GM12878 (cell line): ENCODE measurements around the gene CRYZL1.

Source experiments
- ASH2L ChIP-seq: fragments of 300-600, 200-600 bp; sonication (generic); IDR thresholded peaks from 2 replicates; pipeline ENCODE4 v1.6.1; 2017; ENCODE audit warnings: low read depth, mild to moderate bottlenecking, borderline replicate concordance
- ETV6 ChIP-seq, 2 experiments: fragments of 450-650 bp in 1 of 2; IDR thresholded peaks in 1 of 2; conservative IDR thresholded peaks in 1 of 2; 2 replicates each; pipeline ENCODE4 v1.6.1; 2014; ENCODE audit warnings: antibody characterized with exemption in 1 of 2, borderline replicate concordance in 1 of 2, low read depth in 1 of 2, mild to moderate bottlenecking in 1 of 2, moderate library complexity in 1 of 2
- GABPA ChIP-seq: IDR thresholded peaks from 2 replicates; pipeline ENCODE4 v1.6.1; 2014; ENCODE audit warnings: antibody characterized with exemption, low read depth, mild to moderate bottlenecking, inconsistent platforms
- MTA2 ChIP-seq: fragments of 450-650 bp; IDR thresholded peaks from 2 replicates; pipeline ENCODE4 v1.6.1; 2016; ENCODE audit warnings: low read depth, mild to moderate bottlenecking, moderate library complexity
- NBN ChIP-seq: fragments of 450-650 bp; IDR thresholded peaks from 2 replicates; pipeline ENCODE4 v1.6.1; 2016
- PML ChIP-seq: IDR thresholded peaks from 2 replicates; pipeline ENCODE4 v1.6.1; 2012; ENCODE audit warnings: low read length, inconsistent platforms
- POLR2A ChIP-seq: IDR thresholded peaks from 2 replicates; pipeline ENCODE4 v1.6.1; 2011; ENCODE audit warnings: low read depth, mild to moderate bottlenecking, low read length
- RUNX3 ChIP-seq: IDR thresholded peaks from 2 replicates; pipeline ENCODE4 v1.6.1; 2012; ENCODE audit warnings: low read length, inconsistent platforms
- SIN3A ChIP-seq: IDR thresholded peaks from 2 replicates; pipeline ENCODE4 v1.6.1; 2012; ENCODE audit warnings: low read depth, low read length, improper control_type of control experiment
- TAF1 ChIP-seq: IDR thresholded peaks from 2 replicates; pipeline ENCODE4 v1.6.1; 2011; ENCODE audit warnings: mild to moderate bottlenecking, low read depth, low read length, borderline replicate concordance
- TF ChIP-seq, protein P1 (sequence below), 3 experiments: IDR thresholded peaks in 2 of 3; conservative IDR thresholded peaks in 1 of 3; 2 replicates each; pipeline ENCODE4 v1.5.1; 2011; ENCODE audit warnings: low read depth in 3 of 3, low read length in 3 of 3, mild to moderate bottlenecking in 3 of 3, control low read depth in 2 of 3, moderate library complexity in 2 of 3, inconsistent platforms in 1 of 3, mixed read lengths in 1 of 3; ENCODE audit not compliant: control insufficient read depth in 2 of 3, insufficient read depth in 1 of 3; ENCODE audit errors: extremely low read depth in 1 of 3
- TF ChIP-seq, protein P2 (sequence below): fragments of 150-350 bp; IDR thresholded peaks from 2 replicates; pipeline ENCODE4 v1.6.1; 2014; ENCODE audit warnings: mild to moderate bottlenecking, low read depth, low read length

DNA sequence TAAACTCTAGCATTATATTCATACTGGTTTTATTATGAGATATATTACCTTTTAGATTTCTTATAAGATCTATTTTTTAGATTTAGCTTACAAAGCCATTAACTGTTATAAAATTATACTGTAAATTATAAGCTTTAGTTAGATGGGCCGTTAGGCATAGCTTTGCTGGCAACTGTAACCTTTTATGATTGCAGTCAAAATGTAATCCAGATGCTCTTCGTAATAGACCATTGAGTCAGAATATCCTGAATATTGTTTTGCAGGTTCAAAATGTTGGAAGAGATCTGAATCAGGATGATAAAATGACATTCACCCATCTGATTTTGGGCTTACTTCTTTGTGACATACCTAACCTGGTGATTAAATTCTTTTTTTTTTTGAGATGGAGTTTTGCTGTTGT, 21.7 kb upstream of the CRYZL1 start:
- TF ChIP-seq, protein P1, sequence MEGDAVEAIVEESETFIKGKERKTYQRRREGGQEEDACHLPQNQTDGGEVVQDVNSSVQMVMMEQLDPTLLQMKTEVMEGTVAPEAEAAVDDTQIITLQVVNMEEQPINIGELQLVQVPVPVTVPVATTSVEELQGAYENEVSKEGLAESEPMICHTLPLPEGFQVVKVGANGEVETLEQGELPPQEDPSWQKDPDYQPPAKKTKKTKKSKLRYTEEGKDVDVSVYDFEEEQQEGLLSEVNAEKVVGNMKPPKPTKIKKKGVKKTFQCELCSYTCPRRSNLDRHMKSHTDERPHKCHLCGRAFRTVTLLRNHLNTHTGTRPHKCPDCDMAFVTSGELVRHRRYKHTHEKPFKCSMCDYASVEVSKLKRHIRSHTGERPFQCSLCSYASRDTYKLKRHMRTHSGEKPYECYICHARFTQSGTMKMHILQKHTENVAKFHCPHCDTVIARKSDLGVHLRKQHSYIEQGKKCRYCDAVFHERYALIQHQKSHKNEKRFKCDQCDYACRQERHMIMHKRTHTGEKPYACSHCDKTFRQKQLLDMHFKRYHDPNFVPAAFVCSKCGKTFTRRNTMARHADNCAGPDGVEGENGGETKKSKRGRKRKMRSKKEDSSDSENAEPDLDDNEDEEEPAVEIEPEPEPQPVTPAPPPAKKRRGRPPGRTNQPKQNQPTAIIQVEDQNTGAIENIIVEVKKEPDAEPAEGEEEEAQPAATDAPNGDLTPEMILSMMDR (IDR thresholded peaks at IDR 0.05 in 2 of 3, conservative IDR thresholded peaks at IDR 0.05 in 1 of 3; ENCODE audit: control insufficient read depth in 2 of 3, extremely low read depth in 1 of 3, insufficient read depth in 1 of 3, low read depth in 3 of 3, low read length in 3 of 3): no peak
- TF ChIP-seq RUNX3 (no peak), SIN3A (no peak), PML (no peak), ETV6 (conservative IDR thresholded peaks at IDR 0.05 in 1 of 2, IDR thresholded peaks at IDR 0.05 in 1 of 2; ENCODE audit: borderline replicate concordance in 1 of 2, low read depth in 1 of 2) (no peak), POLR2A (no peak), NBN (no peak), TAF1 (no peak), ASH2L (no peak), GABPA (no peak), MTA2 (no peak)
- TF ChIP-seq, protein P2, sequence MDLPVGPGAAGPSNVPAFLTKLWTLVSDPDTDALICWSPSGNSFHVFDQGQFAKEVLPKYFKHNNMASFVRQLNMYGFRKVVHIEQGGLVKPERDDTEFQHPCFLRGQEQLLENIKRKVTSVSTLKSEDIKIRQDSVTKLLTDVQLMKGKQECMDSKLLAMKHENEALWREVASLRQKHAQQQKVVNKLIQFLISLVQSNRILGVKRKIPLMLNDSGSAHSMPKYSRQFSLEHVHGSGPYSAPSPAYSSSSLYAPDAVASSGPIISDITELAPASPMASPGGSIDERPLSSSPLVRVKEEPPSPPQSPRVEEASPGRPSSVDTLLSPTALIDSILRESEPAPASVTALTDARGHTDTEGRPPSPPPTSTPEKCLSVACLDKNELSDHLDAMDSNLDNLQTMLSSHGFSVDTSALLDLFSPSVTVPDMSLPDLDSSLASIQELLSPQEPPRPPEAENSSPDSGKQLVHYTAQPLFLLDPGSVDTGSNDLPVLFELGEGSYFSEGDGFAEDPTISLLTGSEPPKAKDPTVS: no peak
